Karpas-422 (cell line): ENCODE results near the gene FAM193B. TPM values are rescaled to one million over a fixed set of nuclear protein-coding genes. Genes with fewer than 3 reads are reported as not detected.

Experiments used
- DNase-seq: peaks from one replicate; pipeline ENCODE4 v3.0.0-alpha.2; 2015
- H2AFZ ChIP-seq: fragments of 200-600 bp; sonication (generic); 2 replicates; pipeline ENCODE4 v1.6.1; 2014; ENCODE audit warnings: antibody characterized with exemption, low read length, mixed read lengths
- H3K27ac ChIP-seq: fragments of 200-600 bp; sonication (generic); 2 replicates; pipeline ENCODE4 v1.5.1; 2014; ENCODE audit warnings: mild to moderate bottlenecking, low read length, moderate library complexity
- H3K27me3 ChIP-seq: fragments of 200-600 bp; sonication (generic); 2 replicates; pipeline ENCODE4 v1.6.1; 2014; ENCODE audit warnings: low read length, mixed read lengths
- H3K36me3 ChIP-seq: fragments of 200-600 bp; sonication (generic); 2 replicates; pipeline ENCODE4 v1.6.1; 2014; ENCODE audit warnings: low read length, mixed read lengths; ENCODE audit not compliant: insufficient read depth
- H3K4me1 ChIP-seq: fragments of 200-600 bp; sonication (generic); 2 replicates; pipeline ENCODE4 v1.6.1; 2014; ENCODE audit warnings: mild to moderate bottlenecking, low read length, mixed read lengths
- H3K4me2 ChIP-seq: fragments of 200-600 bp; sonication (generic); 2 replicates; pipeline ENCODE4 v1.6.1; 2014; ENCODE audit warnings: low read length, low read depth, mild to moderate bottlenecking; ENCODE audit not compliant: poor library complexity, severe bottlenecking
- H3K4me3 ChIP-seq: fragments of 200-600 bp; sonication (generic); 2 replicates; pipeline ENCODE4 v1.5.1; 2014; ENCODE audit warnings: mild to moderate bottlenecking, antibody characterized with exemption, low read length, mixed read lengths
- H3K79me2 ChIP-seq: fragments of 200-600 bp; sonication (generic); 2 replicates; pipeline ENCODE4 v1.6.1; 2014; ENCODE audit warnings: mild to moderate bottlenecking, low read length, mixed read lengths
- H3K9ac ChIP-seq: fragments of 200-600 bp; sonication (generic); 2 replicates; pipeline ENCODE4 v1.6.0; 2014; ENCODE audit warnings: low read length
- H3K9me2 ChIP-seq: fragments of 200-600 bp; sonication (generic), shearing (Covaris generic); replicated peaks from 2 replicates; pipeline ENCODE4 v1.6.0; 2014; ENCODE audit warnings: mild to moderate bottlenecking, low read length, moderate library complexity; ENCODE audit not compliant: insufficient read depth
- H3K9me3 ChIP-seq: fragments of 300-700, 200-600 bp; sonication (generic); 2 replicates; pipeline ENCODE4 v1.6.1; 2014; ENCODE audit warnings: low read length, mixed read lengths
- H4K20me1 ChIP-seq: fragments of 200-600 bp; sonication (generic); 2 replicates; pipeline ENCODE4 v1.6.1; 2014; ENCODE audit warnings: mild to moderate bottlenecking, antibody characterized with exemption, low read length, low read depth; ENCODE audit not compliant: insufficient read depth
- total RNA-seq: library from RNA; depleted of rRNA; stranded (reverse); fragments of >200 nt; shearing (Covaris generic); gene quantifications from 2 replicates; pipeline ENCODE4 v1.2.3, GENCODE V29; 2014; ENCODE audit warnings: low replicate concordance

The FAM193B gene
- total RNA-seq, 1 experiment from 2014 or later = 48.3 TPM

DNA sequence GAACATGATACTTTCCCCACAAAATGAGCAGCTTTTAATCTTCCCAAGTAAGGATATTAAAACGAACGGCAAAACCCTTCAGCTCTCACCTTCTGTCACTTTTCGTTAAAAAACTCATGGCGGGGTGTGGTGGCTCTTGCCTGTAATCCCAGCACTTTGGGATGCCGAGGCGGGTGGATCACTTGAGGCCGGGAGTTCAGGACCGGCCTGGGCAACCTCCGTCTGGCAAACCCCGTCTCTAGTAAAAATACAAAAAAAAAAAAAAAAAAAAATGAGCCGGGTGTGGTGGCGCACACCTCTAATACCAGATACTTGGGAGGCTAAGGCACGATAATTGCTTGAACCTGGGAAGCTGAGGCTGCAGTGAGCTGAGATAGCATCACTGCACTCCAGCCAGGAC lies 38.5 kb upstream of the FAM193B start:
- H2AFZ ChIP-seq = no peak overlapping the region
- H3K4me3 ChIP-seq = peak overlapping the region; percentile 80
- H3K79me2 ChIP-seq = peaks cover 19% of the 10 kb centered on the region
- H3K9ac ChIP-seq = peak overlapping the region; percentile 94
- peaks cover 35% of the 10 kb centered on the region for H3K36me3 ChIP-seq
- no peaks in the 10 kb centered on the region for H3K9me2 ChIP-seq
- peak overlapping the region; percentile 65 for H3K27ac ChIP-seq
- H4K20me1 ChIP-seq = no peaks in the 10 kb centered on the region
- H3K4me2 ChIP-seq = peak overlapping the region; percentile 86
- H3K9me3 ChIP-seq = no peaks in the 10 kb centered on the region
- H3K4me1 ChIP-seq = peaks cover 16% of the 10 kb centered on the region
- no peaks in the 10 kb centered on the region for H3K27me3 ChIP-seq
- no peak for DNase-seq

DNA sequence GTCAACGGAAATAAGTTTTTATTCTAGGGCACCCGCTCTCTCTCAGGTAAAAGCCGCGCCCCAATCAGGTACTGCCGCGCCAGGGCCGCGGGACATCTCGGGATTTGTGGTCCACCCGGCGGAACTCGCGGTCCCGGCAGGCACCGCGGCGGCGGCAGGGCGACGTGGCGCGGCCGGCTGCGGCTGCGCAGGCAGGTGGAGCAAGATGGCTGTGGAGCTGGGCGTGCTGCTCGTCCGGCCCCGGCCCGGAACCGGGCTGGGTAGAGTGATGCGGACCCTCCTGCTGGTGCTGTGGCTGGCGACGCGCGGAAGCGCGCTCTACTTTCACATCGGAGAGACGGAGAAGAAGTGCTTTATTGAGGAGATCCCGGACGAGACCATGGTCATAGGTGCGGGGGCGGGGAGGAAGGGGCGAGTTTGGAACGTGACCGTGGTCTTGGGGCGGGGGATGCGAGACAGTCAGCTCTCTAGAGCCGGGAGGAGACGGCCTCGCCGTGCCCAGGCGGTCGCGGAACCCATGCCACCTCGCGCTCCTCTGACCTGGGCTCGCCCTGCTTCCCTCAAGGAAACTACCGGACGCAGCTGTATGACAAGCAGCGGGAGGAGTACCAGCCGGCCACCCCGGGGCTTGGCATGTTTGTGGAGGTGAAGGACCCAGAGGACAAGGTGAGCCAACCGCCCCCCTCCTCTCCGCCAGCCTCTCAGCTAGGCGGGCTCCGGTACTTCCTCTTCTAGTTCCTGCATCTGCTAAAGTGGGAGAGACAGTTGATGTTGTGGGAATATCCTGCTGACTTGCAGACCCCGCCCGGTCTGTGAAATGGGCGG lies 37.9 kb upstream of the FAM193B start, which contains the start of gene TMED9:
Gene TMED9, plus strand, starts transcription at position 194 of the 825 bp plus-strand sequence. Its CDS starts 12 bp downstream, at position 206.
- H3K4me2 ChIP-seq = peak within 1 kb of the TSS; percentile 86
- no peaks in the 10 kb centered on the region for H3K27me3 ChIP-seq
- H3K4me3 ChIP-seq = peak within 1 kb of the TSS; percentile 80
- peak; percentile 96 for DNase-seq
- H2AFZ ChIP-seq = peak within 1 kb of the TSS; percentile 44; the same call in 1 of the 2 replicates
- no peaks in the 10 kb centered on the region for H3K9me2 ChIP-seq
- no peaks in the 10 kb centered on the region for H4K20me1 ChIP-seq
- no peaks in the 10 kb centered on the region for H3K9me3 ChIP-seq
- peaks cover 16% of the 10 kb centered on the region for H3K4me1 ChIP-seq
- H3K27ac ChIP-seq = peak within 1 kb of the TSS; percentile 65
- H3K9ac ChIP-seq = peak within 1 kb of the TSS; percentile 94
- H3K36me3 ChIP-seq = peaks cover 35% of the 10 kb centered on the region
- H3K79me2 ChIP-seq = peaks cover 19% of the 10 kb centered on the region

DNA sequence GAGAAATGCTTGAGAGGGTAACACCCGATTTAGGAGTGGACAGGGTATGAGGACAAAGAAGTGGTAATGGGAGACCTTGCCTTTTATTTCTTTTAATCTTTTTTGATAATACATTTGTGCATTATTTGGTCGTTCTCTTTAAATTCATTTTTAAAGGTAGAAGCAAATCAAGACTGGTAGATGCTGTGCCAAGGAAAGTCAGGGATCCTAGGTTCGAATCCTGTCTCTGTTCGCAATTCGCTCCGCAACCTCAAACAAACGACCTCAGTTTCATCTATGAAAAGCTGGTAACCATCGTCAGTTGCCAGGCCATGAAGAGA lies 37.3 kb upstream of the FAM193B start:
- no peaks in the 10 kb centered on the region for H3K9me3 ChIP-seq
- peak overlapping the region; percentile 44 for H3K4me2 ChIP-seq
- H2AFZ ChIP-seq = 0 out of 2 replicates have a peak overlapping the region, but pooled peaks have one; percentile 31
- no peak overlapping the region for H3K27ac ChIP-seq
- H3K4me3 ChIP-seq = peak overlapping the region; percentile 80; the same call in 1 of the 2 replicates
- H3K36me3 ChIP-seq = peaks cover 34% of the 10 kb centered on the region
- peaks cover 18% of the 10 kb centered on the region for H3K4me1 ChIP-seq
- no peak for DNase-seq
- H3K27me3 ChIP-seq = no peaks in the 10 kb centered on the region
- no peaks in the 10 kb centered on the region for H3K9me2 ChIP-seq
- peaks cover 19% of the 10 kb centered on the region for H3K79me2 ChIP-seq
- H3K9ac ChIP-seq = no peak overlapping the region
- no peaks in the 10 kb centered on the region for H4K20me1 ChIP-seq

DNA sequence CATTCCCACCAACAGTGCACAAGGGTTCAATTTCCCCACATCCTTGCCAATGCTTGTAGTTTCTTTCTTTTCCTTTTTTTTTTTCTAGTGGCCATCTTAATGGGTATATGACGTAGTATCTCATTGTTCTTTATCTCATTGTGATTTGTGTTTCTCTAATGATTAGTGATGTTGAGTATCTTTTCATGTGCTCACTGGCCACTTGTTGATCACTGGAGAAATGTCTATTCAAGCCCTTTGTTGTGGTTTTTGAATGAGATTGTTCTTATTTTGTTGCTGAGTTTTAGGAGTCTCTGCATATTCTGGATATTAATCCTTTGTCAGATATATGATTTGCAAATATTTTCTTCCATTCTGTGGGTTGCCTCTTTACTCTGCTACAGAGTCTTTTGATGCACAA lies 36.0 kb upstream of the FAM193B start:
- Histone ChIP-seq H3K4me1 (peaks cover 23% of the 10 kb centered on the region), H3K27ac (no peak overlapping the region), H3K9ac (no peak overlapping the region), H3K79me2 (peaks cover 19% of the 10 kb centered on the region), H3K27me3 (no peaks in the 10 kb centered on the region), H3K9me2 (no peaks in the 10 kb centered on the region), H4K20me1 (no peaks in the 10 kb centered on the region), H3K4me2 (no peak overlapping the region), H3K36me3 (peaks cover 22% of the 10 kb centered on the region), H3K9me3 (no peaks in the 10 kb centered on the region), H2AFZ (no peak overlapping the region), H3K4me3 (no peak overlapping the region)
- DNase-seq = no peak

DNA sequence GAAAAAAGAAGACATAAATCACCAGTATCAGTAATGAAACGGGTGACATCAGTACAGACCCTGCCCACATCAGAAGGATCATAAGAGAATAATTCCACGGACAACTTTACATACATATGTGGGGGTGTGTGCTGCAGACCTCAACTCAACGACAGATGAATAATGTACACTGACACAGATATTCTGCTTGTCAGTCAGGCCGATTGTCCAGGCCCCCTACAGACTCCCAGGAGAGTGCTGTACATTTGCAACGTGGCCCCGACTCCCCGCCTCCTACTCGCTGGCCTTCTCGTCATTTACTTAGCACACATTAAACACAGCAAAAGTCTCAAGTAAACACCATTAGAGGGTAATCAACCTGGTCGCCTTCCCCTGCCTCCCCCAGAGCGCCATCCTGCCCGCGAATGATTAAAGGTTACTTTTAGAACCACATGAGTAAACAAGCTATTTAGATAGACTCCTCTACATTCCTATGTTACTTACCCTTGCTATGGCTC lies 34.1 kb upstream of the FAM193B start:
- Histone ChIP-seq H3K9ac (no peak overlapping the region), H3K9me2 (no peaks in the 10 kb centered on the region), H3K27me3 (no peaks in the 10 kb centered on the region), H3K4me2 (no peak overlapping the region), H2AFZ (no peak overlapping the region), H3K36me3 (peaks cover 3% of the 10 kb centered on the region), H3K4me1 (peaks cover 20% of the 10 kb centered on the region), H3K4me3 (no peak overlapping the region), H4K20me1 (no peaks in the 10 kb centered on the region), H3K27ac (no peak overlapping the region), H3K9me3 (no peaks in the 10 kb centered on the region), H3K79me2 (peaks cover 14% of the 10 kb centered on the region)
- no peak for DNase-seq

DNA sequence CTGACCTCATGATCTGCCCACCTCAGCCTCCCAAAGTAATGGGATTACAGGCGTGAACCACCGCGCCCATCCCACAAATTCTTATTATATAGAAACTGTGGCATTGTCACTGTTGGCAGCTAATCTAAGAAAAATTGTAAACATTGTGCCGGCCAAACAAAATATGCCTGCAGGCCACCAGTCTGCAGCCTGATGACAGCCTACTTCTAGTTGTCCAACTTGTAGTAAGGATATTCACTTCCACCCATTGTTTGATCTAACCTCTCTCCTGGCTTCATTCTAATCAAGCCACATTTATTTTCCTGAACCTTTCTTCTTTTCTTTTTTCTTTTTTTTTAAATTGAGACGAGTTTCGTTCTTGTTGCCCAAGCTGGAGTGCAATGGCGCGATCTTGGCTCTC lies 24.0 kb upstream of the FAM193B start:
- H3K9me2 ChIP-seq = no peaks in the 10 kb centered on the region
- no peaks in the 10 kb centered on the region for H3K79me2 ChIP-seq
- H4K20me1 ChIP-seq = no peaks in the 10 kb centered on the region
- no peaks in the 10 kb centered on the region for H3K27me3 ChIP-seq
- H2AFZ ChIP-seq = no peak overlapping the region
- no peaks in the 10 kb centered on the region for H3K36me3 ChIP-seq
- no peak overlapping the region for H3K4me2 ChIP-seq
- no peak for DNase-seq
- H3K4me3 ChIP-seq = no peak overlapping the region
- H3K9ac ChIP-seq = no peak overlapping the region
- no peak overlapping the region for H3K27ac ChIP-seq
- no peaks in the 10 kb centered on the region for H3K9me3 ChIP-seq
- H3K4me1 ChIP-seq = no peaks in the 10 kb centered on the region

DNA sequence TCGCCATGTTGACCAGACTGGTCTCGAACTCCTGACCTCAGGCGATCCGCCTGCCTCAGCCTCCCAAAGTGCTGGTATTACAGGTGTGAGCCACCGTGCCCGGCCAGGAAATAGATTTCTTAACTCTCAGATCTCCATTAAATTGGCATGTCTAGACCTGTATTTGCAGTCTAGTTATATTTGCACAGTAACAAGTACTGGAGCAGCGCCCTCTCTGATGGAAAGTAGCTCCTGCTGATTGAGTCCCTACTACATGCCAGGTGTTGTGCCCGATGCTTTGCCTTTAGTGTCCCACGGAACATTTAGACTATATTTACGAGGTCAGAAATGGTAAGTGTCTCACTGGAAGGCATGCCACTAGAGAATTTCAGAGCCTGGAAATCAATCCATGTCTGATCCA lies 21.8 kb upstream of the FAM193B start:
- H3K9me3 ChIP-seq = no peaks in the 10 kb centered on the region
- H3K36me3 ChIP-seq = no peaks in the 10 kb centered on the region
- no peaks in the 10 kb centered on the region for H3K79me2 ChIP-seq
- H3K27me3 ChIP-seq = no peaks in the 10 kb centered on the region
- H3K27ac ChIP-seq = no peak overlapping the region
- no peak for DNase-seq
- no peaks in the 10 kb centered on the region for H3K9me2 ChIP-seq
- no peaks in the 10 kb centered on the region for H4K20me1 ChIP-seq
- H2AFZ ChIP-seq = no peak overlapping the region
- no peak overlapping the region for H3K4me2 ChIP-seq
- no peak overlapping the region for H3K9ac ChIP-seq
- no peak overlapping the region for H3K4me3 ChIP-seq
- H3K4me1 ChIP-seq = no peaks in the 10 kb centered on the region

DNA sequence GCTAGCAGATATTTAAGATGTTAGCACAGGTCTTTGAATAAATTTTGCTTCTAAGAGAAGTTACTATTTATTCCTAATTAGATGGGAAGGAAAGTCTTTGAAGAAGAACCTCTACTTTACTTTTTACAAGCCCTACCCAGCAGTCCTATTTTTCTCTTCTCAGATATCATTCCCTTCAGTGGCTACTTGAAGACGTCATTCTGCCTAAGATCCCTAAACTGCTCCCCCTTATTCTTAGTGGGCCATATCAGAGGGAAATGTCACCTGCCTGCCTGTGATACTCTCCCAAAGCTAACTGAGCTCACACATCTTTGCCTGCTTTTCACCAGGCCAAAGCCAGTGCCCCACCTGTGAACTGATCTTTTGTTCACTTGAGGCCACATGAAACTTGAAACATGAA lies 21.1 kb upstream of the FAM193B start:
- Histone ChIP-seq H3K36me3 (no peaks in the 10 kb centered on the region), H3K4me1 (no peaks in the 10 kb centered on the region), H3K27me3 (no peaks in the 10 kb centered on the region), H3K27ac (no peak overlapping the region), H3K4me3 (no peak overlapping the region), H3K4me2 (no peak overlapping the region), H4K20me1 (no peaks in the 10 kb centered on the region), H3K9me2 (no peaks in the 10 kb centered on the region), H2AFZ (no peak overlapping the region), H3K9me3 (no peaks in the 10 kb centered on the region), H3K79me2 (no peaks in the 10 kb centered on the region), H3K9ac (no peak overlapping the region)
- no peak for DNase-seq
